Retinal pigment epithelial cell (primary cell): ENCODE results near the gene F12.

Source experiments
- DNase-seq: peaks from one replicate; pipeline ENCODE4 v3.0.0-alpha.2; 2010; ENCODE audit warnings: low read depth
- H3K4me3 ChIP-seq: 2 replicates; pipeline ENCODE4 v1.5.1; 2011; ENCODE audit warnings: mild to moderate bottlenecking, low read length, control low read depth, moderate library complexity
- TF ChIP-seq, protein P1 (sequence below): conservative IDR thresholded peaks from 2 replicates; pipeline ENCODE4 v1.5.1; 2011; ENCODE audit warnings: low read depth, low read length, control low read depth, inconsistent platforms

Gene F12

GRCh38 chr5:177367981-177368868, 41.1 kb downstream of the F12 start:
- no peak overlapping the region for H3K4me3 ChIP-seq
- TF ChIP-seq, protein P1, sequence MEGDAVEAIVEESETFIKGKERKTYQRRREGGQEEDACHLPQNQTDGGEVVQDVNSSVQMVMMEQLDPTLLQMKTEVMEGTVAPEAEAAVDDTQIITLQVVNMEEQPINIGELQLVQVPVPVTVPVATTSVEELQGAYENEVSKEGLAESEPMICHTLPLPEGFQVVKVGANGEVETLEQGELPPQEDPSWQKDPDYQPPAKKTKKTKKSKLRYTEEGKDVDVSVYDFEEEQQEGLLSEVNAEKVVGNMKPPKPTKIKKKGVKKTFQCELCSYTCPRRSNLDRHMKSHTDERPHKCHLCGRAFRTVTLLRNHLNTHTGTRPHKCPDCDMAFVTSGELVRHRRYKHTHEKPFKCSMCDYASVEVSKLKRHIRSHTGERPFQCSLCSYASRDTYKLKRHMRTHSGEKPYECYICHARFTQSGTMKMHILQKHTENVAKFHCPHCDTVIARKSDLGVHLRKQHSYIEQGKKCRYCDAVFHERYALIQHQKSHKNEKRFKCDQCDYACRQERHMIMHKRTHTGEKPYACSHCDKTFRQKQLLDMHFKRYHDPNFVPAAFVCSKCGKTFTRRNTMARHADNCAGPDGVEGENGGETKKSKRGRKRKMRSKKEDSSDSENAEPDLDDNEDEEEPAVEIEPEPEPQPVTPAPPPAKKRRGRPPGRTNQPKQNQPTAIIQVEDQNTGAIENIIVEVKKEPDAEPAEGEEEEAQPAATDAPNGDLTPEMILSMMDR = no peak
- DNase-seq = no peak

DNA sequence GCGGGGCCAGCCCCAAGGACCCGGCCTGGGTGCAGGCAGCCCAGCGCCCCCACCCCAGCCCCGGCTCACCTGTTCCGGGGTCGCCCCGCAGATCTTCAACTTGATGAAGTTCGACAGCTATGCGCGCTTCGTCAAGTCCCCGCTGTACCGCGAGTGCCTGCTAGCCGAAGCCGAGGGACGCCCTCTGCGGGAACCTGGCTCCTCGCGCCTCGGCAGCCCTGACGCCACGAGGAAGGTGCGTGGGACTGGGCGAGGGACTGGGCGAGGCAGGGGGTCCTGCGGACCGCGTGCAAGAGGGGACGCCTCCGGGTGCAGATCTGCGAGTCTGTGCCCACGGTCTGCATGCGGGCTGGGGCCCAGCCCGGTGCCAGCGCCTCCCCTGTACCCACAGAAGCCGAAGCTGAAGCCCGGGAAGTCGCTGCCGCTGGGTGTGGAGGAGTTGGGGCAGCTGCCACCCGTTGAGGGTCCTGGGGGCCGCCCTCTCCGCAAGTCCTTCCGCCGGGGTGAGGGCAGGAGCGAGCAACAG, 42.0 kb downstream of the F12 start:
- DNase-seq = no peak
- peak overlapping the region; percentile 54 for H3K4me3 ChIP-seq
- TF ChIP-seq, protein P1 = peak; percentile 17

GRCh38 chr5:177366528-177367322, 42.6 kb downstream of the F12 start:
- TF ChIP-seq, protein P1 = no peak
- peak; percentile 33 for DNase-seq
- peak overlapping the region; percentile 54 for H3K4me3 ChIP-seq

DNA sequence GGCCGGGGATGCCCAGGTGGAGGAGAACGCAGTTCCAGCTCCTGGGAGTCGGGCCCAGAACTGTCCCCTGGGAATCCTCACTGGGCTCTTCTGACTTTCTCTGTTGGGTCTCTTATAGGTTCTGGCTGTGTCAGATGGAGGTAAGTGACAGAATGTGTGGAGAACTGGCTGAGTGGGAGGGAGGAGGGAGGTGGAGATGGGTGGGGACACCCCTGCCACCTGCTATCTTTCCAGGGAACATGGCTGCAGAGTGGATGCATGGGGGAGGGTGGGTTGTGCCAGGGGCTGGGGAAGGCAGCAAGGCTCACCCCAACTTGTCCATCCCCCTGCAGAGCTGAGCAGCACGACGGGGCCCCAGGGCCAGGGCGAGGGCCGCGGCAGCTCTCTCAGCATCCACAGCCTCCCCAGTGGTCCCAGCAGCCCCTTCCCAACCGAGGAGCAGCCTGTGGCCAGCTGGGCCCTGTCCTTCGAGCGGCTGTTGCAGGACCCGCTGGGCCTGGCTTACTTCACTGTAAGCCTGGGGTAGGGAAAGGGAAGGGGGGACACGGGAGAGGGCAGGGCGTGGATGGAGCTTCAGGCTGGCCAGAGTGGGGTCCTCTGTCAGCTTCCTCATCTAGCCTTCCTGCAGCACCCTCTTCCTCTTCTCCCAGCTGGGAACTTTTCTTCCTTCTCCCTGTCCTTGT, 43.4 kb downstream of the F12 start:
- no peak overlapping the region for H3K4me3 ChIP-seq
- TF ChIP-seq, protein P1 = no peak

GRCh38 chr5:177364159-177364962, 45.0 kb downstream of the F12 start:
- DNase-seq = no peak
- TF ChIP-seq, protein P1 = no peak
- no peak overlapping the region for H3K4me3 ChIP-seq

More for the DNA sequence above, 43.4 kb downstream of the F12 start:
- no peak for DNase-seq

DNA sequence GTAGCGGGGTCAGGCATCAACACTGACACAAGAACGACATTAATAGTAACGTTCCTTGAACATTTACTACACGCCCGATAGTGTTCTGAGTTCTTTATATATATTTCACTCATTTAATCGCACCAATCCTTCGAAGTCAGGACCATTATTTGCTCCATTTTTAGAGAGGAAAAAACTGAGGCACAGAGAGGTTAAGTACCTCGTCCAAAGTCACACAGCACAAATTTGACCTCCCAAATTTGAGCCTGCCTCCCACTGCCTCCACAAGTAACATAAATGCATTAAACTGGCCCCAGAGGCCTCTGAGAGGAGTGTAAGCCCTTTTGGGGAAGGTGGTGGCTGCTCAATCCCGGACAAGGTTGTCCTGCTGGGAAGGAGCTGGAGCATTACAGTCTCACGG, 45.8 kb downstream of the F12 start:
- TF ChIP-seq, protein P1 = no peak

More for the DNA sequence above, 45.8 kb downstream of the F12 start:
- no peak for DNase-seq
- H3K4me3 ChIP-seq = peak overlapping the region; percentile 59
